Tongue (tissue), 2 donors: ENCODE results near the gene DMGDH. TPM values are rescaled to one million over a fixed set of nuclear protein-coding genes. Genes with fewer than 3 reads are reported as not detected.

ENCODE experiments used
- DNase-seq: peaks from one replicate; pipeline ENCODE4 v3.0.0-alpha.2; 2015
- total RNA-seq: library from RNA; depleted of rRNA; stranded (reverse); fragments of >200 nt; gene quantifications from one replicate; pipeline ENCODE4 v1.2.3, GENCODE V29; 2014

The DMGDH gene
- total RNA-seq, 1 donor from 2014 or later, result 1.8 TPM

GRCh38 chr5:78974011-78974410 is 95.5 kb downstream of the DMGDH start:
- peak; percentile 86 for DNase-seq

DNA sequence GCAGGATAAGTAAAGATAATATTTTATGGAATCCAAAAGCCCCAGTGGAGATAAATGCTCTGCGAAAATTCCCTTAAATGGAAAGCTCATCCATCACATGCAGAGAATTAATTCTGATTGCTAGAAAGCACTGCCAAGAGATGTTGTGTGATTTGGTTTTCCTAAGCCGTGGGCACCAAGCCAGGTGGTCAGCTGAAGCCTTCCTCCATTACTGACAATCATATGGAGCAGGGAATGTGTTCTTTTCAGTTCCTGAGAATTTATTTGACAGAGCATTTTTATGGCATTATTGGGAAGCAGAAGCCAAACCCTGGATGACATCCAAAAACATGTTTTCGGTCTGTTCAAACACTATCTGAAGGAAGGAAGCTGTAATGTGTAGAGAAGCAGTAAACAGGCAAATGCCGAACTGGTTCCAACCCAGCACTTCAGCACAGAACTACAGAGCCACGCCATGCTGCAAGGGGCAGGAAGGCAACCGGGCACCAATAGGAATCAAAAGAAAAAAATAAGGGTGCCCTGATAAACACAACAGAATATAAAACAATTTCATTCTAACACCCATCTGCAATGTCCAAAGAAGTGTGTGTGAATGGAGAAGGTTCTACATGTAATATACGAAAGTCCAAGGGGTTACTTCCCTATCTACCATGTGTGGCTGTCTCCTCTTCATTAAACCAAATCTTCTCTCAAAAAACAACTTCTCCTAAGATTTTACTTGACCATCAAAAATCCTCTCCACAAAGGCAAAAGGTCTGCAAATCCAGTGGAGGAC is 96.6 kb downstream of the DMGDH start:
- peak; percentile 87 for DNase-seq

DNA sequence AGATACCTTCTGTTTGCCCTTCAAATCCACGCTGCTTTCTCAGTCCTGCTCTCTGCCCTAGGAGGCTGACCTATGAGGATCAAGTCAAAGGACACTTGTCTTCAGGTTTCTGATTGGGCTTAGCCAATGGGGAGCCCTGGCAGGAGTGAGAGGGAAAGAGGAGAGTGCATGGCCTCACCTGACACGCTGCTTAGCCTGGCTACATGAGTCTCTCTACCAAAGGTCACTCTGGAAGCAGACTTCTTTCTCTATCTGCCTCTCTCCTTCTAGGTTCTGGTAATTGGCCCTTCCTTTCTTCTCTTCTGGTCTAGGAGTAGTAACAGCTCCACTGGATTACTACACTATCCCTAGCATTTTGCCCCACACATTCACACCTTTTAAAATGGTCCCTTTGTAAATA is 97.5 kb downstream of the DMGDH start:
- no peak for DNase-seq

DNA sequence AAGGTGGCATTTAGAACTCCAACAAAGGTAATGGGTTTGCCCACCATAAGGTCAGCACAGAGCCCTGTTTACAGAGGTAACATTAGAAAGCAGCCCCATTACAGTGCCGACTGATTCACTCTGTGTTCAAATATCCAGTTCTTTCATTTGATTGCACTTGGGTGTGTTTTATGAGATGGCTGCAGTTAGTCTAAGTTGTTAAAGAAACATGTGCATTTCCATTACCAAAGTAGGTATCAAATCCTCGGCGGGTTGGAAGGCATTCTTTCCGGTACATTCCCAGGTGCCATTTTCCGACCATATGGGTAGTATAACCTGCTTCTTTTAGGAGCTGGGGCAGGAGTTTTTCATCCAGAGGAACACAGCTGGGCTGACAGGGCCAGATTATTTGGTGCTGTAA is 100.7 kb downstream of the DMGDH start:
- no peak for DNase-seq

DNA sequence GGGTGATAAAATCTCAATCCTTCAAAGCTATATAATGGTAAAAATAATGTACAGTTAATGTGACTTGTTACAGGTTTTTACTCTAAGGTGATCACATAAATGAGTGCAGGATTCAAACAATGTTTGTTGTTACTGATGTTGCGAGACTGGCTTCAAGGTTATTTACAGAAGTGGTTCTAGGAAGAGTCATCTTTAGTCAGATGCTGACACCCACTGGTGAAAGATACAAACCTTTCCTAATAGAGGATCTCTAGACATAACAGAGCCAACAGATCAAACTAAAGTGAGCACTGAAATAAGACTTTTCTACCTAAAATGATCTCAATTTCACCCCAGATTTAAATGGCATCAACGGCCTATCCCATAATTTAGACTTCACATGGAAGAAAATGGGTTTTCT is 104.6 kb downstream of the DMGDH start:
- peak; percentile 90 for DNase-seq

DNA sequence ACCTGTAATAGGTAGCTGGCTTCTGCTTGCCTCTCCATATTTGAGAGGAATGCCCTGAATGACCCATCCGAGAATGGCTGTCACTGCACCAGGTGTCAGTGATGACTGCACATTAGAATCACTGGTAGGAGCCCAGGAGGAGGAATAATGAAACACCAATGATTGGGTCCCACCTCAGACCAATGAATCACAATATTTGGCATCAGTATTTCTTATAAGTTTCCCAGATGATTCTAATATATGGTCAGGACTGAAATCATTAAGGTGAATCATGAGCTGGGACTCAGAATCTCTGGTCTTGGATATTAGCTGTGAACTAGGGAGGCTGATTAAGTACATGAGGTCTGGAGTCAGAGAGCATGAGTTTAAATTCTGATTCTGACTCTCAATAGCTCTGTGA is 107.7 kb downstream of the DMGDH start:
- no peak for DNase-seq

DNA sequence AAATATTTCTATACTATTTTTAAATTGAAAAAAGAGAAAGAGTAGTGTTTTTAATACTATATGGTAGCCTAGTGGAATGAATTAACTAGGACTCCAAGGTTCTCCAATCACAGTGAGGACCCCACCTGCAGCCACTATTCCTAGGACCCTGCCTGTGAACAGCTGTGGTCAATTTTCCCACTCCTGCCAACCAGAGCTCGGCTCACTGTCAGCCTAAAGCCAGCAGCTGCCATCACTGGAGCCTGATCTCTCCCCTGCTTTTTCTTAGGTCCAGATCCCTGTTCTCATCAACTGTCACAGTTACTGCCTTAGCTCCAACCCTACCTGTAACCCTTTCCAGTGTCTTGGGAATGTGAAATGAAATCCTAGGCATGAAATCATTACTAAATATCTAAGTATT is 109.7 kb downstream of the DMGDH start:
- peak; percentile 74 for DNase-seq

GRCh38 chr5:78958672-78959445 is 110.6 kb downstream of the DMGDH start:
- no peak for DNase-seq

GRCh38 chr5:78956901-78957300 is 112.6 kb downstream of the DMGDH start:
- DNase-seq, result no peak

- DNase-seq, result no peak
Measured at GRCh38 chr5:78953092-78953800, 116.2 kb downstream of the DMGDH start.

Other genes with a start within 250 kb of the DMGDH start
- 17.4 TPM for gene ARSB, start 84.4 kb downstream of the DMGDH start, total RNA-seq
- gene BHMT2, start 93 bp upstream of the DMGDH start, total RNA-seq, result 5.1 TPM
- gene BHMT, start 42.1 kb upstream of the DMGDH start, total RNA-seq, result 0.21 TPM
- 26.3 TPM for gene JMY, start 166.5 kb upstream of the DMGDH start, total RNA-seq